T1000 (cell line): ENCODE data around the gene PRSS33.

ENCODE experiments used
- DNase-seq: peaks from one replicate; lab custom pipeline; 2025; ENCODE audit warnings: mixed read lengths; lab: John Stamatoyannopoulos, UW

Gene PRSS33

DNA sequence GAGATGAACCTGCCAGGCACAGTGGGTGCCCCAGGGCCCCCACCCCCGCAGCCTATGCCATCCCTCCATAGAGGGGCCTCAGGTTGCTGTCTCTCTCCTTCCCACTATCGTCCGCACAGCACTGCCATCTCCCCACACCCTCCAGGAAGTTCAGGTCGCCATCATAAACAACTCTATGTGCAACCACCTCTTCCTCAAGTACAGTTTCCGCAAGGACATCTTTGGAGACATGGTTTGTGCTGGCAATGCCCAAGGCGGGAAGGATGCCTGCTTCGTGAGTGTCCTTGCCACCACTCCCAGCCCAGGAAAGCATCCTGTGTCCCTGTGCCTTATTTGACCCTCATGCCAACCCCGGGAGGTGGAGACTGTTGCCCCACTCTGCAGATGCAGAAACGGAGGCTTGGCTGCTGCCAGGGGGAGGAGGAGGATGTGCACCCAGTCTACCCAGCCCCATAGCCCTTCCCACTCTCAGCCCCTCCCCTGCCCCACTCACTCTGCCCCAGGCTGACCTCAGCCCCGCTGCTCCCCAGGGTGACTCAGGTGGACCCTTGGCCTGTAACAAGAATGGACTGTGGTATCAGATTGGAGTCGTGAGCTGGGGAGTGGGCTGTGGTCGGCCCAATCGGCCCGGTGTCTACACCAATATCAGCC, 33.6 kb upstream of the PRSS33 start:
- DNase-seq = no peak

- no peak for DNase-seq
Observed at GRCh38 chr16:2819939-2820835, 32.8 kb upstream of the PRSS33 start.

- DNase-seq = no peak
Observed at GRCh38 chr16:2819179-2819938, 32.0 kb upstream of the PRSS33 start.

- DNase-seq = no peak
Observed at GRCh38 chr16:2818272-2818876, 31.0 kb upstream of the PRSS33 start.

- DNase-seq = no peak
Observed at GRCh38 chr16:2817340-2818271, 30.2 kb upstream of the PRSS33 start.

DNA sequence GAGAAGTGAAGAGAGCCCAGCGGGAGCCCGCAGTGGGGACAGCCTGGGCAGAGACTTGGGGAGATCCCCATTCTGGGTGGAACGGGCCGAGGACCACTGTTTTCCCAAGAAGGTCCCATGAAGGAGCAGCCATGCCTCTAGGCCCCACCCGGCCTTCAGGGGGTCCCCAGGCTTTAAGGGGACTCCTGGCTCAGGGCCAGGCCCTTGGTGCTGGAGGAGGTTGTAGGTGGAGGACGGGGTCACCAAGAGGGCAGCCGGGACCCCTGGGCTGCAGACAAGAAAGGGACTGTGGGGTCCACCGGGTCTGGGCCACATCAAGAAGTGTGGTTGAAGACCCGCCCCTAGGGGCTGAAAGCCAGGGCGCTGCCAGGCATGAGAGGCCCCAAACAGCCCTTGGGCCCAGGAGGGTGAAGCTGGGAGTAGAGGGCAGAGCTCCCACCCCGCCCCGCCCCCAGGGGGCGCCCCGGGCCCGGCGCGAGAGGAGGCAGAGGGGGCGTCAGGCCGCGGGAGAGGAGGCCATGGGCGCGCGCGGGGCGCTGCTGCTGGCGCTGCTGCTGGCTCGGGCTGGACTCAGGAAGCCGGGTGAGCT, 29.5 kb upstream of the PRSS33 start, which contains the start of gene PRSS21:
Gene PRSS21 (plus strand): TSS at position 487 of the 589 bp plus-strand sequence. CDS start 32 bp downstream, at position 519.
- DNase-seq = no peak

DNA sequence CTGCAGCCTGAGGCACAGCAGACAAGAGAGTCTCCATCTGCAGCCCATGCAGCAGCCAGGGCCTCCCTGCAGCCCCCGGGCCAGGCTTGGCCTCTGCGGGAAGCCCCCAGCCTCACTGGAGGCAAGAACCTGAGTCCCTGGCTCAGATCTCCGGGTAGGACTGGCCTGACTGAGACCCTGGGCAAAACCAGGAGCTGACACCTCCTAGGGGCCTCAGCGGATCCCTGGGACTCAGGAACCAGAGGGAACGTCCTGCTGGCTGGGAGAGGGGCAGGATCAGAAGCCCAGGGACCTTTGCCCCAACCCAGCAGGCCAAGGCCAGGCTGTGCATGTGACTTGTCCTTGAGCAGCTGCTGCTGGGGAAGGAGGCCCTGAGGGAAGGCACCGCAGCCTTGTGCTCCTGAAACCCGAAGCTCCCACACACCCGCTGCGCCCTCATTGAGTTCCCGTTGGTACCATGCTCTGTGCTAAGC, 28.0 kb upstream of the PRSS33 start:
- no peak for DNase-seq

DNA sequence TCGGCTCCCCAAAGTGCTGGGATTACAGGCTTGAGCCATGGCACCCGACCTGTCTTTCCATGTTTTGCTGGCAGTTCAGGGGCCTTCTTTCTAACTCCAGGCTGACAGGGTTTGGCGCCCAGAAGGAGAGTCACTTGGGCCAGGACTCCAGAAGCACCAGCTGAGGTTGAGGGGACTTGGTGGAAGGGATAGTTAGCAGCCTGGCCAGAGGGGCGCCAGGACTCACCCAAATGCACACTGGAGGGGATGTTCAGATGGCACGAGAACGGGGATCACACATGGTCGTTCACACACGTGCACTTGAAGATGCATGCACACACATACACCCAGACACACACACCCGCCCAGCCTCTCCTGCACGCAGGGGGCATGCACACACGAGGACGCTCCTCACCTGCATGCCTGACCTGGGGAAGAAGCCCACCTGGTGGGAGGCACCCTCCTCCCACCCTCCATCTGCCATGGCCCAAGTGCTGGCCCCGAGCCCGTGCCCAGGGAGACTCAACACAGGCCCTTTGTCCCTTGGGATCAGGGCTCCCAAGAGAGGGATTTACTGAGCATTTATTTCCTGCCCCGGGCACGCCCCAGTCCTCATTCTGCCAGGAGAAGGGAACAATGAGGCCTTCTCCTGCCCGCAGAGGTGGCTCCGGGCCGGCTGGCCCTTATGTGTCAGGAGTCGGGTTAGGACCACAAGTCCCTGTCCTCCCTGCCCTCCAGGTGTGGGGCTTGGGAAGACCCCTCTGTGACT, 27.4 kb upstream of the PRSS33 start:
- DNase-seq = no peak

DNA sequence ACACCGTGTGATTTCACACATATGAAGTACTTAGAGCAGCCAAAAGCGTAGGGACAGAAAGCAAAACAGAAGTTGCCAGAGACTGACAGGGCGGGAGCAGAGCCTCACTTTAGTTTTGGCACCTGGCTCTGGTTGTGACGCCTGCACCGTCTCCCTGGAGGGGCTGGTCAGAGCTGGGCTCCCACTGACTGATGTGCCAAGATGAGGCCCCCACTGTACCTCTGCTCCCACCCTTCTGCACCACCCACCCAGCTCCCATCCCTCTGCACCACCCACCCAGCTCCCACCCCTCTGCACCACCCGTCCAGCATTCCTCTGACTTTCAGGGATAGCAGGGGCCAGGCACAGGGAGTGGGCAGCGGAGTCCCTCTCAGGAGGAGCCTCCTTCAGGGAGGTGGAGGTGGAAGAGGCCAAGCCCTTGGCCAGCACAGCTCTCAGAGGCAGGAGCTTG, 26.4 kb upstream of the PRSS33 start:
- no peak for DNase-seq

DNA sequence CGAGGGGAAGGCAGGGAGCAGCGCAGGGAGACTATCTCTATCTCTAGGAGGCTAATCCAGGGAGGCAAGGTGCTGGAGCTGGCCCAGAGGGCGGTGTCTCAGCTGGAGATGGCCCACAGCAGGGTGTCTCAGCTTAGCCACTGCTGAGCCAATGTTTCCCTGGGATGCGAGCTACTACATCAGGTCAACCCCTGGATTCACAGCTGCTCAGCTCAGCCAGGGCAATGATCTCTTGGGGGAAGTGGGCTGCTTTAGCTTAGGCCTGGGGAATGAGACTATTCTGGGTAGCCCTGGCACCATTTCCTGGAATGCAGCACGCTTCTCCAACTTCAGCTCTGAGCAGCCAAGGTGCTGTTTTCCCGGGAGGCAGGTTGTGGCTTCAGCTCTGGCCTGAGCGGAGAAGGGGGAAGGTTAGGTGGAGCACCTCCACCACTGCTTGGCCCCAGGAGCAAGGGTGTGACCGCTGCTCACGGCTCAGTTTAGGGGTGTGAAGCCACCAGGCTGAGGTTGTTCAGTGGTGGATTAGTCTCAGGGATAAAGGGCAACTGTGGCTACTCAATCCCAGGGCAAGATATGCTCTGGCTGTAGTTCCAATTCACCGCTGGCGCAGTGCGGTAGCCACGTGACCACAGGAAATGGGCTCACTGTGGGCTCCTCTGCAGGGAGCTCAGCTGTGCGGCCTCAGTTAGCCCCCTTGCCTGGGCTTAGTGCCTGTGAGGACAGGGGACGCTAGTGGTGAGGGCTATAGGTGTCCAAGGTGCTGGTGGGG, 24.5 kb upstream of the PRSS33 start:
- DNase-seq = no peak

DNA sequence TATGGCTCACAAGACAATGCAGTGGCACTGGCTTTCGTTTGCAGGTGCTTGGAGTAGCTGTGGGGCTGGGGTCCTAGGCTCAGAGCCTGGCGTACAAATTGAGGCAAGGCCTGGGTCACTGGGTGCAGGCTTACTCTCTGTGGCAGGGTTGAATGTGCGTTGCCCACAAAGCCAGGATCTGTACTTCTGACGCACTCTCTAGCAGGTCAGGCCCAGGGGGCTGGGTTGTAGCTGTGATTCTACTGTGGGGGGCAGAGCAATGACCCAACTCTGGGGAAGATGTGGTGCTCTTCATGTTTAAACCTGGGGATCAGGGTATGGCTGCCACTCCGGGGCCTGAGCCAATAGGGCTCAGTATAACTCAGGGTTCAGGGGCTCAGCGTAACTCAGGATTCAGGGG, 23.3 kb upstream of the PRSS33 start:
- no peak for DNase-seq

DNA sequence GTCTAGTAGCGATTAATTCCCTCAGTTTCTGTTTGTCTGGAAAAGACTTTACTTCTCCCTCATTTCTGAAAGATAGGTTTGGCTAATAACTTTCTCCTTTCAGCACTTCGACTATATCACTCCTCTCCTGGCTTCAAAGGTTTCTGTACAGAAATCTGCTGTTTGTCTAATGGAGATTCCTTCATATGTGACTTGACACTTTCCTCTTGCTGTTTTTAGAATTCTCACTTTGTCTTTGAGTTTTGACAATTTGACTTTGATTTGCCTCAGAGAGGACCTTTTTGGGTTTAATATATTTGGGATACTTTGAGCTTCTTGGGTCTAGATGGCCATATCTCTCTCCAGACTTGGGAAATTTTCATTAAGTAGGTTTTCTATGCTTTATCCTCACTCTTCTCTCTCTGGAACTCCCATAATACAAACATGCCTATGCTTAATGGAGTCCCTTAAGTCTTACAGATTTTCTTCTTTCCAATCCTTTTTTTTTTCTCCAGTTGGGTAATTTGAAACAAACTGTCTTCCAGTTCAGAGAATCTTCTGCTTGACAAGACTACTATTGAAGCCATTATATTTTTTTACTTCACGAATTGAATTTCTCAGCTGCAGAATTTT, 21.9 kb upstream of the PRSS33 start:
- no peak for DNase-seq

DNA sequence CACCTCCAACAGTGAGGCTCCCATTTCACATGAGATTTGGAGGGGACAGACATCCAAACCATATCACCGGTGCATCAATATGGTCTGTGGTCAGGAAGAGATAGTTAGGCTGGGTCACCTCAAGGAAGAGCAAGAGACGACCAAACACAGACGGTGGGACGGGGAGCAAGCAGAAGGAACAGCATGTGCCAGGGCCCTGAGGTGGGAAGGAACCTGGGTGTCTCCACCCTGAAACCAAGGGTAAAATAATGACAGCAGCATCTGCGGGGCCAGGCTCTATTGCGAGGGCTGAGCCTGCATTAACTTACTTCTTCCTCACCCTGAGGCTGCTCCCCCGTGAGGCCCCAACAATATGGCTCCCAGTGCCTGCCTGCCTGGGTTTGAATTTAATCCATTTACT, 20.8 kb upstream of the PRSS33 start:
- DNase-seq = no peak

DNA sequence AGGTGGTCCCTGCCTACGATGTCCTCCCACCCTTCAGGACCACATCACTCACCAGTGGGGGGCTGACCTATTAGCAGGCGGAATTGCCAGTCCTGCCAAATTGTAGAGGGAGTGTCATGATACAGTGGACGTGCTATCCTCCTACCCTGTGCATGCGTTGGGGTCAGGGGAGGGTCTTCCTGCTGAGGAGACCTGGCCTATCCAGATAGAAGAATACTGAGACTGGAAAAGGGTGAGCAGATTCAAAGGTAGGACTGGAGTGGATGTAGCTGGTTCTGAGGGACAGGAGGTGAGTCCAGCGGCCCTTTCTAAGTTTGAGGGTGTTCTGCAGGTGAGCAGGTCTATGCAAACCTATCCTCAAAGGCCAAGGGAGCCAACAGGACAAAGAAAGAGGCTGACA, 18.9 kb upstream of the PRSS33 start:
- DNase-seq = no peak

DNA sequence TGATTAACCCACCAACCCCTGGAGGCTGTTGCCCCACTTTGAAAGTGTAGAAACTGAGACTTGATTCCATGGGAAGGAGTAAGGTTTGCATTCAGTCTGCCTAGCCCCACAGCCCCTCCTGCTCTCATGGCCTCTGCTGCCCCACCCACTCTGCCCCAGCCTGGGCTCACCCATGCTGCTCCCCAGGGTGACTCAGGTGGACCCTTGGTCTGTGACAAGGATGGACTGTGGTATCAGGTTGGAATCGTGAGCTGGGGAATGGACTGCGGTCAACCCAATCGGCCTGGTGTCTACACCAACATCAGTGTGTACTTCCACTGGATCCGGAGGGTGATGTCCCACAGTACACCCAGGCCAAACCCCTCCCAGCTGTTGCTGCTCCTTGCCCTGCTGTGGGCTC, 17.4 kb upstream of the PRSS33 start:
- DNase-seq = no peak

GRCh38 chr16:2803545-2804195, 16.3 kb upstream of the PRSS33 start:
- DNase-seq = no peak

GRCh38 chr16:2799859-2800226, 12.5 kb upstream of the PRSS33 start:
- DNase-seq = no peak
